ENCODE results near the gene CAPN6.

DNA sequence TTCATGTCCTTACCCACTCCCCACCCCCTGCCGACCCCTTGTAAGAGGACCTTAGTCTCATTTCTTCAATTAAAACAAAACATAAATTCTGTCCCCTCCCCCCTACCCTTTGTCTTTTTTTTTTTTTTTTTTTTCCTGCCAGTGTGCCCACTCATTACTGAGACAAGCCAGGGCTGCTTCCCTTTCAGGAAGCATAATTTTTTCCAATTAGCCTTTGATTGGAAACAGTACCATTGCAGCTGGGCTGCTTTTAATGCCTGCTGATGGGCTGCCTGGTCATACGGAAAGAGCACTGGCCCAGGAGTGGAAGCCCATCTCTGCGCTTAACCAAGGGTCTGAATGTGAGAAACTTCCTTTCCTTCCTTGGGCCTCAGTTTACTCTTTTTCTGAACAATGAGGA, 18.6 kb upstream of the CAPN6 start:
- TF ChIP-seq CTCF (IDR thresholded peaks at IDR 0.05), result no peak
- TF ChIP-seq POLR2A (IDR thresholded peaks at IDR 0.05), result no peak

Data from lower leg skin (tissue), 3 donors.